Karpas-422 (cell line): ENCODE data around the gene TNFAIP6. TPM values are rescaled to one million over a fixed set of nuclear protein-coding genes. Genes with fewer than 3 reads are reported as not detected.
"Not testable (repeated sequence)": the region's sequence is repeated elsewhere in the genome, so short reads cannot be mapped to it uniquely, and the experiment has no call there.

ENCODE experiments used
- DNase-seq: peaks from one replicate; pipeline ENCODE4 v3.0.0-alpha.2; 2015
- H2AFZ ChIP-seq: fragments of 200-600 bp; sonication (generic); 2 replicates; pipeline ENCODE4 v1.6.1; 2014; ENCODE audit warnings: antibody characterized with exemption, low read length, mixed read lengths
- H3K27ac ChIP-seq: fragments of 200-600 bp; sonication (generic); 2 replicates; pipeline ENCODE4 v1.5.1; 2014; ENCODE audit warnings: mild to moderate bottlenecking, low read length, moderate library complexity
- H3K27me3 ChIP-seq: fragments of 200-600 bp; sonication (generic); 2 replicates; pipeline ENCODE4 v1.6.1; 2014; ENCODE audit warnings: low read length, mixed read lengths
- H3K36me3 ChIP-seq: fragments of 200-600 bp; sonication (generic); 2 replicates; pipeline ENCODE4 v1.6.1; 2014; ENCODE audit warnings: low read length, mixed read lengths; ENCODE audit not compliant: insufficient read depth
- H3K4me1 ChIP-seq: fragments of 200-600 bp; sonication (generic); 2 replicates; pipeline ENCODE4 v1.6.1; 2014; ENCODE audit warnings: mild to moderate bottlenecking, low read length, mixed read lengths
- H3K4me2 ChIP-seq: fragments of 200-600 bp; sonication (generic); 2 replicates; pipeline ENCODE4 v1.6.1; 2014; ENCODE audit warnings: low read length, low read depth, mild to moderate bottlenecking; ENCODE audit not compliant: poor library complexity, severe bottlenecking
- H3K4me3 ChIP-seq: fragments of 200-600 bp; sonication (generic); 2 replicates; pipeline ENCODE4 v1.5.1; 2014; ENCODE audit warnings: mild to moderate bottlenecking, antibody characterized with exemption, low read length, mixed read lengths
- H3K79me2 ChIP-seq: fragments of 200-600 bp; sonication (generic); 2 replicates; pipeline ENCODE4 v1.6.1; 2014; ENCODE audit warnings: mild to moderate bottlenecking, low read length, mixed read lengths
- H3K9ac ChIP-seq: fragments of 200-600 bp; sonication (generic); 2 replicates; pipeline ENCODE4 v1.6.0; 2014; ENCODE audit warnings: low read length
- H3K9me2 ChIP-seq: fragments of 200-600 bp; sonication (generic), shearing (Covaris generic); replicated peaks from 2 replicates; pipeline ENCODE4 v1.6.0; 2014; ENCODE audit warnings: mild to moderate bottlenecking, low read length, moderate library complexity; ENCODE audit not compliant: insufficient read depth
- H3K9me3 ChIP-seq: fragments of 300-700, 200-600 bp; sonication (generic); 2 replicates; pipeline ENCODE4 v1.6.1; 2014; ENCODE audit warnings: low read length, mixed read lengths
- H4K20me1 ChIP-seq: fragments of 200-600 bp; sonication (generic); 2 replicates; pipeline ENCODE4 v1.6.1; 2014; ENCODE audit warnings: mild to moderate bottlenecking, antibody characterized with exemption, low read length, low read depth; ENCODE audit not compliant: insufficient read depth
- total RNA-seq: library from RNA; depleted of rRNA; stranded (reverse); fragments of >200 nt; shearing (Covaris generic); gene quantifications from 2 replicates; pipeline ENCODE4 v1.2.3, GENCODE V29; 2014; ENCODE audit warnings: low replicate concordance

The TNFAIP6 gene
- total RNA-seq, 1 experiment from 2014 or later = not detected

- Histone ChIP-seq H3K27me3 (no peaks in the 10 kb centered on the region), H4K20me1 (no peaks in the 10 kb centered on the region), H3K4me1 (no peaks in the 10 kb centered on the region), H3K9ac (no peak overlapping the region), H3K9me3 (no peaks in the 10 kb centered on the region), H3K27ac (no peak overlapping the region), H2AFZ (no peak overlapping the region), H3K9me2 (no peaks in the 10 kb centered on the region), H3K4me3 (no peak overlapping the region), H3K36me3 (no peaks in the 10 kb centered on the region), H3K79me2 (no peaks in the 10 kb centered on the region), H3K4me2 (no peak overlapping the region)
- no peak for DNase-seq
Observed at GRCh38 chr2:151334082-151334815, 23.1 kb upstream of the TNFAIP6 start.

GRCh38 chr2:151336863-151337371, 20.5 kb upstream of the TNFAIP6 start:
- Histone ChIP-seq H3K79me2 (no peaks in the 10 kb centered on the region), H3K4me1 (no peaks in the 10 kb centered on the region), H3K9me2 (no peaks in the 10 kb centered on the region), H3K27ac (no peak overlapping the region), H4K20me1 (no peaks in the 10 kb centered on the region), H3K27me3 (no peaks in the 10 kb centered on the region), H2AFZ (no peak overlapping the region), H3K9ac (no peak overlapping the region), H3K9me3 (no peaks in the 10 kb centered on the region), H3K4me3 (no peak overlapping the region), H3K36me3 (no peaks in the 10 kb centered on the region), H3K4me2 (no peak overlapping the region)
- no peak for DNase-seq

- H3K9me2 ChIP-seq = no peaks in the 10 kb centered on the region
- H2AFZ ChIP-seq = no peak overlapping the region
- no peak overlapping the region for H3K9ac ChIP-seq
- no peak overlapping the region for H3K4me3 ChIP-seq
- no peak for DNase-seq
- no peak overlapping the region for H3K27ac ChIP-seq
- no peaks in the 10 kb centered on the region for H3K79me2 ChIP-seq
- H3K4me1 ChIP-seq = no peaks in the 10 kb centered on the region
- H3K36me3 ChIP-seq = no peaks in the 10 kb centered on the region
- no peaks in the 10 kb centered on the region for H3K27me3 ChIP-seq
- no peaks in the 10 kb centered on the region for H3K9me3 ChIP-seq
- no peaks in the 10 kb centered on the region for H4K20me1 ChIP-seq
- no peak overlapping the region for H3K4me2 ChIP-seq
Observed at GRCh38 chr2:151337643-151338042, 19.7 kb upstream of the TNFAIP6 start.

GRCh38 chr2:151338115-151338514, 19.3 kb upstream of the TNFAIP6 start:
- no peaks in the 10 kb centered on the region for H3K9me3 ChIP-seq
- H3K27me3 ChIP-seq = no peaks in the 10 kb centered on the region
- H4K20me1 ChIP-seq = no peaks in the 10 kb centered on the region
- H3K36me3 ChIP-seq = no peaks in the 10 kb centered on the region
- H3K9me2 ChIP-seq = no peaks in the 10 kb centered on the region
- no peak overlapping the region for H2AFZ ChIP-seq
- no peak overlapping the region for H3K27ac ChIP-seq
- DNase-seq = no peak
- H3K4me2 ChIP-seq = no peak overlapping the region
- H3K4me3 ChIP-seq = no peak overlapping the region
- H3K9ac ChIP-seq = no peak overlapping the region
- no peaks in the 10 kb centered on the region for H3K4me1 ChIP-seq
- no peaks in the 10 kb centered on the region for H3K79me2 ChIP-seq

- Histone ChIP-seq H3K9me3 (no peaks in the 10 kb centered on the region), H3K4me3 (no peak overlapping the region), H3K4me1 (no peaks in the 10 kb centered on the region), H2AFZ (no peak overlapping the region), H4K20me1 (no peaks in the 10 kb centered on the region), H3K27me3 (no peaks in the 10 kb centered on the region), H3K4me2 (no peak overlapping the region), H3K36me3 (no peaks in the 10 kb centered on the region), H3K27ac (no peak overlapping the region), H3K9ac (no peak overlapping the region), H3K79me2 (no peaks in the 10 kb centered on the region), H3K9me2 (no peaks in the 10 kb centered on the region)
- DNase-seq = no peak
Observed at GRCh38 chr2:151343073-151343472, 14.3 kb upstream of the TNFAIP6 start.

- not testable (repeated sequence) for H2AFZ ChIP-seq, H3K27me3 ChIP-seq, H3K4me1 ChIP-seq, H3K9me2 ChIP-seq, DNase-seq, H3K9me3 ChIP-seq, H3K4me3 ChIP-seq, H3K36me3 ChIP-seq, H3K4me2 ChIP-seq, H3K9ac ChIP-seq, H4K20me1 ChIP-seq, H3K79me2 ChIP-seq, H3K27ac ChIP-seq
Observed at GRCh38 chr2:151344191-151344590, 13.2 kb upstream of the TNFAIP6 start.

- Histone ChIP-seq H3K36me3 (no peaks in the 10 kb centered on the region), H3K9me3 (no peaks in the 10 kb centered on the region), H3K4me2 (no peak overlapping the region), H3K9ac (no peak overlapping the region), H3K4me3 (no peak overlapping the region), H3K79me2 (no peaks in the 10 kb centered on the region), H3K27me3 (no peaks in the 10 kb centered on the region), H3K4me1 (no peaks in the 10 kb centered on the region), H4K20me1 (no peaks in the 10 kb centered on the region), H2AFZ (no peak overlapping the region), H3K27ac (no peak overlapping the region), H3K9me2 (no peaks in the 10 kb centered on the region)
- no peak for DNase-seq
Observed at GRCh38 chr2:151344906-151345305, 12.5 kb upstream of the TNFAIP6 start.

- DNase-seq = no peak
- Histone ChIP-seq H3K4me1 (no peaks in the 10 kb centered on the region), H3K9ac (no peak overlapping the region), H3K27me3 (no peaks in the 10 kb centered on the region), H2AFZ (no peak overlapping the region), H3K4me2 (no peak overlapping the region), H4K20me1 (no peaks in the 10 kb centered on the region), H3K9me3 (no peaks in the 10 kb centered on the region), H3K27ac (no peak overlapping the region), H3K9me2 (no peaks in the 10 kb centered on the region), H3K4me3 (no peak overlapping the region), H3K79me2 (no peaks in the 10 kb centered on the region), H3K36me3 (no peaks in the 10 kb centered on the region)
Observed at GRCh38 chr2:151347294-151347693, 10.1 kb upstream of the TNFAIP6 start.
